Upper lobe of left lung (tissue), 4 donors: ENCODE data around the gene SSNA1.

ENCODE experiments used
- EP300 ChIP-seq, 4 donors: sonication (generic); formaldehyde crosslinking; IDR thresholded peaks; one replicate each; pipeline ENCODE4 v1.5.1; 2017; ENCODE audit warnings: antibody characterized with exemption in 4 of 4, control low read depth in 2 of 4
- POLR2A ChIP-seq, 4 donors: fragments of 450-650 bp; IDR thresholded peaks; one replicate each; pipeline ENCODE4 v1.5.1; 2016 to 2017; ENCODE audit warnings: antibody characterized with exemption in 4 of 4, mild to moderate bottlenecking in 2 of 4
- TF ChIP-seq, protein P1 (sequence below), 6 experiments: fragments of 450-650 bp in 4 of 6; fragments of 200-600 bp in 2 of 6; sonication (generic) in 2 of 6; IDR thresholded peaks; one replicate each; pipeline ENCODE4 v1.5.1; 2016 to 2019; ENCODE audit warnings: antibody characterized with exemption in 6 of 6

DNA sequence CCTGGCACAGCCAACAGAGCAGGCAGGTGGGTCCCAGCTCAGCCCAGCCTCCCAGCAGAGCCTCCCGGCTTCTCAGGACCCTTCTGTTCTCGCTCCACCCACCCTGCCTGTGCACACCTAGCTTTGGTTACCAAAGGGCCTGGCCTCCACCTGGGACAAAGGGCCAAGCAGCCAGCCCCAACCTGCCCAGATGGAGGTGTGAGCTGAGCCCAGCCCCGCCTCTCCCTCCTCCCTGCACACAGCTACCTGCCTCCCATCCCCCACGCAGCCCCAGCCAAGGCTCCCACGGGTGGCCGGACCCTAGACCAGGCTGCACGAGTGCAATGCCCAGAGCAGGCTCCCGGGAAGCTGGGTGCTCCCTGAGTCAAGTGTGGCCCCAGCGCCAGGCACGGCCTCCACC is 6.4 kb downstream of the SSNA1 start:
- TF ChIP-seq, protein P1, sequence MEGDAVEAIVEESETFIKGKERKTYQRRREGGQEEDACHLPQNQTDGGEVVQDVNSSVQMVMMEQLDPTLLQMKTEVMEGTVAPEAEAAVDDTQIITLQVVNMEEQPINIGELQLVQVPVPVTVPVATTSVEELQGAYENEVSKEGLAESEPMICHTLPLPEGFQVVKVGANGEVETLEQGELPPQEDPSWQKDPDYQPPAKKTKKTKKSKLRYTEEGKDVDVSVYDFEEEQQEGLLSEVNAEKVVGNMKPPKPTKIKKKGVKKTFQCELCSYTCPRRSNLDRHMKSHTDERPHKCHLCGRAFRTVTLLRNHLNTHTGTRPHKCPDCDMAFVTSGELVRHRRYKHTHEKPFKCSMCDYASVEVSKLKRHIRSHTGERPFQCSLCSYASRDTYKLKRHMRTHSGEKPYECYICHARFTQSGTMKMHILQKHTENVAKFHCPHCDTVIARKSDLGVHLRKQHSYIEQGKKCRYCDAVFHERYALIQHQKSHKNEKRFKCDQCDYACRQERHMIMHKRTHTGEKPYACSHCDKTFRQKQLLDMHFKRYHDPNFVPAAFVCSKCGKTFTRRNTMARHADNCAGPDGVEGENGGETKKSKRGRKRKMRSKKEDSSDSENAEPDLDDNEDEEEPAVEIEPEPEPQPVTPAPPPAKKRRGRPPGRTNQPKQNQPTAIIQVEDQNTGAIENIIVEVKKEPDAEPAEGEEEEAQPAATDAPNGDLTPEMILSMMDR (IDR thresholded peaks at IDR 0.05), result no peak
- TF ChIP-seq EP300 (IDR thresholded peaks at IDR 0.05), result no peak
- no peak for TF ChIP-seq POLR2A (IDR thresholded peaks at IDR 0.05)
